Measurements from ENCODE around the gene PTGR3. TPM values are rescaled to one million over a fixed set of nuclear protein-coding genes. Genes with fewer than 3 reads are reported as not detected.

PTGR3 gene
- total RNA-seq (ENCODE audit: unreplicated experiment), result 26.3 TPM
- long read RNA-seq, full-length matches to known transcripts, result 3 of 4 reads
- long read RNA-seq, partial matches to known transcripts, result 0 of 4 reads
- long read RNA-seq, other reads (novel, unspliced or antisense), result 1 of 4 reads

- Mint-ChIP-seq H3K27me3 (ENCODE audit: unreplicated experiment) (peaks cover 31% of the 10 kb centered on the region), H3K9me3 (ENCODE audit: unreplicated experiment) (no peaks in the 10 kb centered on the region), H3K4me1 (ENCODE audit: unreplicated experiment) (peaks cover 51% of the 10 kb centered on the region), H3K36me3 (ENCODE audit: low read depth, unreplicated experiment) (peaks cover 17% of the 10 kb centered on the region), H3K4me3 (ENCODE audit: unreplicated experiment) (peak within 1 kb of the TSS; percentile 98), H3K27ac (ENCODE audit: unreplicated experiment) (peak within 1 kb of the TSS; percentile 92)
- peak; percentile 73 for DNase-seq (ENCODE audit: low spot score)
- no peak for TF ChIP-seq CTCF (IDR thresholded peaks at IDR 0.05; ENCODE audit: unreplicated experiment)
These were observed at the start of gene PTGR3 for GRCh38 chr18:75209129-75209950. PTGR3 (minus strand) TSS chr18:75209139; CDS start chr18:75209058, 81 bp downstream.

- peaks cover 4% of the 10 kb centered on the region for H3K27me3 Mint-ChIP-seq (ENCODE audit: unreplicated experiment)
- peaks cover 10% of the 10 kb centered on the region for H3K4me1 Mint-ChIP-seq (ENCODE audit: unreplicated experiment)
These were observed 48.7 kb upstream of the PTGR3 start for GRCh38 chr18:75257605-75258004.

GRCh38 chr18:75256376-75256775 lies 47.4 kb upstream of the PTGR3 start:
- Mint-ChIP-seq H3K4me3 (ENCODE audit: unreplicated experiment) (no peak overlapping the region), H3K27me3 (ENCODE audit: unreplicated experiment) (peaks cover 4% of the 10 kb centered on the region), H3K4me1 (ENCODE audit: unreplicated experiment) (peaks cover 10% of the 10 kb centered on the region), H3K9me3 (ENCODE audit: unreplicated experiment) (no peaks in the 10 kb centered on the region), H3K27ac (ENCODE audit: unreplicated experiment) (no peak overlapping the region), H3K36me3 (ENCODE audit: low read depth, unreplicated experiment) (no peaks in the 10 kb centered on the region)
- DNase-seq (ENCODE audit: low spot score), result no peak
- TF ChIP-seq CTCF (IDR thresholded peaks at IDR 0.05; ENCODE audit: unreplicated experiment), result no peak

More at GRCh38 chr18:75257605-75258004, 48.7 kb upstream of the PTGR3 start:
- H3K9me3 Mint-ChIP-seq (ENCODE audit: unreplicated experiment), result no peaks in the 10 kb centered on the region
- no peak for TF ChIP-seq CTCF (IDR thresholded peaks at IDR 0.05; ENCODE audit: unreplicated experiment)
- no peak overlapping the region for H3K4me3 Mint-ChIP-seq (ENCODE audit: unreplicated experiment)
- DNase-seq (ENCODE audit: low spot score), result no peak
- no peak overlapping the region for H3K27ac Mint-ChIP-seq (ENCODE audit: unreplicated experiment)
- no peaks in the 10 kb centered on the region for H3K36me3 Mint-ChIP-seq (ENCODE audit: low read depth, unreplicated experiment)

- no peak overlapping the region for H3K27ac Mint-ChIP-seq (ENCODE audit: unreplicated experiment)
- no peak for DNase-seq (ENCODE audit: low spot score)
- TF ChIP-seq CTCF (IDR thresholded peaks at IDR 0.05; ENCODE audit: unreplicated experiment), result no peak
These were observed 46.2 kb upstream of the PTGR3 start for GRCh38 chr18:75255094-75255493.

GRCh38 chr18:75253784-75254183 lies 44.8 kb upstream of the PTGR3 start:
- no peak for DNase-seq (ENCODE audit: low spot score)
- no peaks in the 10 kb centered on the region for H3K9me3 Mint-ChIP-seq (ENCODE audit: unreplicated experiment)
- TF ChIP-seq CTCF (IDR thresholded peaks at IDR 0.05; ENCODE audit: unreplicated experiment), result no peak
- no peak overlapping the region for H3K4me3 Mint-ChIP-seq (ENCODE audit: unreplicated experiment)
- no peaks in the 10 kb centered on the region for H3K36me3 Mint-ChIP-seq (ENCODE audit: low read depth, unreplicated experiment)
- H3K27me3 Mint-ChIP-seq (ENCODE audit: unreplicated experiment), result peaks cover 6% of the 10 kb centered on the region
- no peak overlapping the region for H3K27ac Mint-ChIP-seq (ENCODE audit: unreplicated experiment)
- H3K4me1 Mint-ChIP-seq (ENCODE audit: unreplicated experiment), result peaks cover 10% of the 10 kb centered on the region

More at GRCh38 chr18:75255094-75255493, 46.2 kb upstream of the PTGR3 start:
- no peaks in the 10 kb centered on the region for H3K9me3 Mint-ChIP-seq (ENCODE audit: unreplicated experiment)
- no peaks in the 10 kb centered on the region for H3K36me3 Mint-ChIP-seq (ENCODE audit: low read depth, unreplicated experiment)
- H3K4me3 Mint-ChIP-seq (ENCODE audit: unreplicated experiment), result no peak overlapping the region
- H3K27me3 Mint-ChIP-seq (ENCODE audit: unreplicated experiment), result peaks cover 6% of the 10 kb centered on the region
- H3K4me1 Mint-ChIP-seq (ENCODE audit: unreplicated experiment), result peaks cover 10% of the 10 kb centered on the region
